ENCODE measurements around the gene LRRC8B. TPM values are rescaled to one million over a fixed set of nuclear protein-coding genes. Genes with fewer than 3 reads are reported as not detected.

Gene LRRC8B
- polyA plus RNA-seq, 12 donors = 2.7 to 6.7 (median 3.8) TPM; not detected in 1

GRCh38 chr1:89632657-89633247 is 108.1 kb downstream of the LRRC8B start, which contains the start of gene LRRC8C:
TSS of gene LRRC8C (plus strand) at chr1:89633120. CDS start at chr1:89686474, 53,354 bp downstream.
- DNase-seq = peak; percentile 77

GRCh38 chr1:89633248-89633799 is 108.7 kb downstream of the LRRC8B start:
- DNase-seq = peak; percentile 51

DNA sequence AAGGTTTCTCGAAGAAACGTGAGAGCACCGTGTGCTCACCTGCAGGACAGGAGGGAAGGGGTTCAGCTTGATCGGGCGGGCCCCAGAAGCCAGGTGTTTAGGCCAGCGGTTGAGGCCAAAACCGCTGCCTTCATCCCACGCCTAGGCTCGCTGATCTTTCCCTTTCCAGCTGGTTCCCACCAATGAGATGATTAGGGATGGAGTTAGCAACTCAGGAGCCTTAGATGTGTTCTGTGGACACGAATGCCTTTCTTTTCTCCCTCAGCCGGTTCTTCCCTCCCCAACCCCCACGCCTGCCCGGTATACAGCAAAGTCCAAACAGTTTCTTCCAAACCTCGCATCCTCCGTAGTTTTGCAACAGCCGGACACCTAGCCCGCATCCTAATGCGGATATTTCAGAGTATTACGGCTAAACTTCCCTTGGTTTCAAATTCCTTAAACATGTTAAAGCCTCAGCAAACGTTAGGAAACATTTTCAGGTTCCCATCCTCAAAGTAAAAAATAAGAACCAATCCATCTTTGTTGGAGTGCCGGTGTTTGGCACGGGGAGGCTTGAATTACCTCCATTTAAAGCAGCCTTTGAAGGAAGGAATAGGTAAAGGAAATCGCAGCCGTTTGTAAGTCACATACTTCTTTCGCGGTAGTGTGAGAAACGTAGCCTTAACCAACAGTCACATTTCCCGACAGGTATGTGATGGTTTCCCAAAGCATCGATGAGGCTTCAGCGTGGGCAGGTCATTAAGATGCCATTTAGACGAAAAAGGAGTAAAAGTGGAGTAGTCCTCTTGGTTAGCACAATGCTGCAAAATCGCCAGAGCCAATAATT is 109.4 kb downstream of the LRRC8B start:
- peak; percentile 36 for DNase-seq

- DNase-seq = no peak
Observed at GRCh38 chr1:89635825-89636815, 111.5 kb downstream of the LRRC8B start.

DNA sequence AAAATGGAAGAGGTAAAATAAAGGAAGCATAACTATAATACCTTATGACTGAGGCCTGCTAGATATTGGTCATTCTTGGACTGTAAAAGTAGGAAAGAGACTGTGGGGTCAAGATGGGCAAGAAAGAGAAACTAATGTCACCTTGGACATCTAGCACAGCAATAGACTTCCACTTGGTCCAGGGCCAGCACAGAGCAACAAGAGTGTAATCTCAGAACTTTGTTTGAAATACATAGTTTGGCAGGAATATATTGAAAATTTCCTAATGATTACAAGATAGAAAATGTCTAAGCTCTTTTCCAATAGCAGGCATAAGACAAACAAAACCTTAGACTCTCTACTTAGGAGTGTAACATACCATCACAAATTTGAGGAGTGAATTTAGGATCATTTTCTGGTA is 112.9 kb downstream of the LRRC8B start:
- no peak for DNase-seq

GRCh38 chr1:89640440-89640839 is 115.8 kb downstream of the LRRC8B start:
- DNase-seq = no peak

GRCh38 chr1:89641781-89642180 is 117.2 kb downstream of the LRRC8B start:
- no peak for DNase-seq

DNA sequence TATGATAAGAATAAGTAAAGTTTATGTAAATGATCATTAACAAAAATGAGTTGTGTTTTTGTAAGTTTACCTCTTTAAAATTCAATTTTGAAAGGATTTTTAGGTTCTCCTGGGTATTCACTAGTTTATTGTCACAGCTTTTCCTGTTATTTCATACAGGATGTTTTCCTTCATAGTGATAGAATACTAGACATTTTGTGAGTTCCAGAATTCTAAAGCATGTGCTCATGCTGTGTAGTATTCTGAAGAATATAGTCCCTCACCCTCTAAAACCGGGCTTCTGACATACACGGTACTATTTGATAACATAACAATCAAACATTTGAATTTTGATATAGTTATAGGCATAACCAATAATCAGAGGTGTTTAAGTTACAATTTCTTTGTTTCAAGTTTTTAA is 118.9 kb downstream of the LRRC8B start:
- no peak for DNase-seq

- DNase-seq = no peak
Observed at GRCh38 chr1:89644119-89644814, 119.6 kb downstream of the LRRC8B start.

GRCh38 chr1:89646259-89646658 is 121.6 kb downstream of the LRRC8B start:
- no peak for DNase-seq

Other genes starting within 250 kb of the LRRC8B start
- under 1 TPM in 6 of 12 donors, not detected in 6; 0.05 to 0.22 (median 0.12) TPM for gene GBP6, start 160.8 kb upstream of the LRRC8B start, polyA plus RNA-seq (ENCODE audit: insufficient read length in 12 of 12)
- gene LRRC8C, start 108.3 kb downstream of the LRRC8B start, polyA plus RNA-seq (ENCODE audit: insufficient read length in 12 of 12) = 10 to 100 TPM in 3 of 12 donors, 1 to 10 TPM in 8, not detected in 1; 5.5 to 13.9 (median 9.0) TPM